GM03348 (cell line): ENCODE results near the gene ZNF668.

ENCODE experiments used
- DNase-seq: peaks from one replicate; pipeline ENCODE4 v3.0.0; 2012; ENCODE audit warnings: low spot score

Gene ZNF668

GRCh38 chr16:31073970-31074813 is at the start of gene ZNF668, which contains the start of gene ZNF646:
TSS of gene ZNF668 (minus strand) at chr16:31074240. CDS start at chr16:31064459, 9,781 bp downstream.
TSS of gene ZNF646 (plus strand) at chr16:31074422. CDS start at chr16:31076325, 1,903 bp downstream.
- peak; percentile 95 for DNase-seq

DNA sequence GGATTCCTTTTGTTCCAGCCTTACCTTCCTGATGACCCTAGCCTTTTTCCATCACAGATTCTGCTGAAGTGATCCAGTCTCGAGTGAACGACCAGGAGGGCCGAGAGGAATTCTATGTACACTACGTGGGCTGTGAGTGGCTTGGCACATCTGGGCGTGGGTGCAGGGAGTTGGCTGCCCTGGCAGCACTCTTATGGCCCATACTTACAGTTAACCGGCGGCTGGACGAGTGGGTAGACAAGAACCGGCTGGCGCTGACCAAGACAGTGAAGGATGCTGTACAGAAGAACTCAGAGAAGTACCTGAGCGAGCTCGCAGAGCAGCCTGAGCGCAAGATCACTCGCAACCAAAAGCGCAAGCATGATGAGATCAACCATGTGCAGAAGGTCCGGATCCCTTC is 46.1 kb upstream of the ZNF668 start:
- DNase-seq = no peak

GRCh38 chr16:31118223-31119155 is 44.4 kb upstream of the ZNF668 start:
- DNase-seq = peak; percentile 50

DNA sequence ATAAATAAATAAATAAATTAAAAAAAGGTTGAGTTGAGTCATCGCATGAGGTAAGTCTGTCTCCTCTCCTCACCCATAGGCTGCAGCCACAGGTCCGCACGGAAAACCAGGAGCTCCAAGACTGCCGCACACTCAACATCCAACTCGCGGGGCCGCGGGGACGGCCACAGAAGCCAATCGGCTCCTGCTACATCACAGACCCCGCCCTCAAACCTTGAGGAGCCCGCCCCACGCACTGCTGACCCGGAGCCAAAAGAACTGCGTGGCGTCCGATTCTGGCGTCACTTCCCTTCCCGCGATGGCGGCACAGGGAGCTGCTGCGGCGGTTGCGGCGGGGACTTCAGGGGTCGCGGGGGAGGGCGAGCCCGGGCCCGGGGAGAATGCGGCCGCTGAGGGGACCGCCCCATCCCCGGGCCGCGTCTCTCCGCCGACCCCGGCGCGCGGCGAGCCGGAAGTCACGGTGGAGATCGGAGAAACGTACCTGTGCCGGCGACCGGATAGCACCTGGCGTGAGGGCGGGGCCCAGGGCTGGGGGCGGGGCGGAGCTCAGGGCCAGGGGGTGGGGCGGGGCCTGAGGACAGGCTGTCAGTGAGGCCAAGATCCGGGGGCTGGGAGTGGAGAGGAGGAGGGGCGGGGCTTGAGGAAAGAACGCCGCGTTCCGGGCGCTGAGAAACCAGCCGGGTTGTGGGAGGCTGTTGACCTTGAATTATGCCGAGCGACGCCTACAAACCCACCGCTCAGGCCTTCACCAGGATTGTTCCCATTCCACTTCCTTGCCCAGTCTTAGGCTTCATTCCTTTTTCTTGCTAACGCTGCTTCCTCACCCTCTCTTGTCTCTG is 43.6 kb upstream of the ZNF668 start, which contains the start of gene KAT8:
Gene KAT8 (plus strand): TSS at position 281 of the 839 bp plus-strand sequence. CDS start 18 bp downstream, at position 299.
- DNase-seq = peak; percentile 97

- no peak for DNase-seq
Observed at GRCh38 chr16:31114468-31114867, 40.4 kb upstream of the ZNF668 start.

- DNase-seq = no peak
Observed at GRCh38 chr16:31113121-31114120, 39.4 kb upstream of the ZNF668 start.

- DNase-seq = no peak
Observed at GRCh38 chr16:31112711-31113110, 38.7 kb upstream of the ZNF668 start.

GRCh38 chr16:31111881-31112466 is 37.9 kb upstream of the ZNF668 start:
- DNase-seq = no peak

DNA sequence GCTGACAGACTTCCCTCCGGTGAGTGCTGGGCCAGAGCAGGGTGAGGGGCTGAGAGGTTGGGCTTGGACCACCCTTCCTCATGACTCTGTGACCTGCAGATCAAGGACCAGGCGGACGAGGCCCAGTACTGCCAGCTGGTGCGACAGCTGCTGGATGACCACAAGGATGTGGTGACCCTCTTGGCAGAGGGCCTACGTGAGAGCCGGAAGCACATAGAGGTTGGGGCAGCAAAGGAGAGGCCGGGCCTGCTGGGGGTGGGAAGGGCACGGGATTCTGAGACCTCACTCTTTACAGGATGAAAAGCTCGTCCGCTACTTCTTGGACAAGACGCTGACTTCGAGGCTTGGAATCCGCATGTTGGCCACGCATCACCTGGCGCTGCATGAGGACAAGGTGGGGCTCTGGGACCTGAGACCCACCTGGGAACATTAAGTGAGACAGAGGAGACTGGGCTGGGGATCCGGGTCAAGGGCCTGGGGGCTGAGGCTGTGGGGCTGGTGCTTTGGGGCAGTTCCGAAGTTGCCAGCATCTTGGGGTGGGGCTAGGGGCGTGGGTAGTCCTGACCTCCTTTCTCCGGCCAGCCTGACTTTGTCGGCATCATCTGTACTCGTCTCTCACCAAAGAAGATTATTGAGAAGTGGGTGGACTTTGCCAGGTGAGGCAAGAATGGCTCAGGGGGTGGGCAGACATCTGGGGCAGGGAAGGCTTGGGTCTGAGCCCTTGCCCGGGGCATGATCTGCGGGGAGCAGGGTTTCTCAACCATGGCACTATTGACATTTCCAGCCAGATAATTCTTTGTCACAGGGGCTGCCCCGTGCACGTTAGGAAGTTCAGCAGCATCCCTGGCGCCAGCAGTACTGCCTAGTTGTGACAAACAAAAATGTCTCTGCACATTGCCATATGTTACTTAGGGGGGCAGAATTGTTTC is 36.3 kb upstream of the ZNF668 start:
- no peak for DNase-seq

- DNase-seq = no peak
Observed at GRCh38 chr16:31109622-31110021, 35.6 kb upstream of the ZNF668 start.

DNA sequence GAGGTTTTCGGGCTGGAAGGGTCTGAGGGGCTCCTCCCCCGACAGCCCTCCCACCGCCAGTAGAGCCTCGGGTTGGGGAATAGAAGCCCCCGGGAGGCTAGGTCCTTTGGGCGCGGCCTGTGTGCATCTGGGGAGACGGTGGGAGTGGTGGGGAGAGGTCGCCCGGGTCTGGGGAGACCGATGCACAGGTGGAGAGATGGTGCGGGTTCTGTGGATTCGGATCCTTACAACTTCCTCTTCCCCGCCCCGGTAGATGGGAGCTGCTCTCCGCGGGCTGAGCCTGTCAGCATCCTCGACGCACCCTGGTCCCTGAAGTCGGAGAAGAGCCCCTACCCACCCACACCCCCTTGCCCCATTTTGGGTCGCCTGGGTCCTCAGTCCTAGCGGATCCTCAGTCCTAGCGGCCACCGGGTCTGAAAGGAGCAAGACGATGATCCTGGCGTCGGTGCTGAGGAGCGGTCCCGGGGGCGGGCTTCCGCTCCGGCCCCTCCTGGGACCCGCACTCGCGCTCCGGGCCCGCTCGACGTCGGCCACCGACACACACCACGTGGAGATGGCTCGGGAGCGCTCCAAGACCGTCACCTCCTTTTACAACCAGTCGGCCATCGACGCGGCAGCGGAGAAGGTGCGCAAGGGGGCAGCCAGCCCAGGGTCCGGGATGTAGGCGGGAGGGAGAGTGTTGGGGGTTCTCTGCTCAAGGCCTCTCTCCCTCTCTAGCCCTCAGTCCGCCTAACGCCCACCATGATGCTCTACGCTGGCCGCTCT is 34.9 kb upstream of the ZNF668 start:
- DNase-seq = no peak

GRCh38 chr16:31108035-31108793 is 34.2 kb upstream of the ZNF668 start, which contains the start of gene BCKDK:
TSS of gene BCKDK (plus strand) at chr16:31108386. CDS start at chr16:31109224, 838 bp downstream.
- peak; percentile 95 for DNase-seq

DNA sequence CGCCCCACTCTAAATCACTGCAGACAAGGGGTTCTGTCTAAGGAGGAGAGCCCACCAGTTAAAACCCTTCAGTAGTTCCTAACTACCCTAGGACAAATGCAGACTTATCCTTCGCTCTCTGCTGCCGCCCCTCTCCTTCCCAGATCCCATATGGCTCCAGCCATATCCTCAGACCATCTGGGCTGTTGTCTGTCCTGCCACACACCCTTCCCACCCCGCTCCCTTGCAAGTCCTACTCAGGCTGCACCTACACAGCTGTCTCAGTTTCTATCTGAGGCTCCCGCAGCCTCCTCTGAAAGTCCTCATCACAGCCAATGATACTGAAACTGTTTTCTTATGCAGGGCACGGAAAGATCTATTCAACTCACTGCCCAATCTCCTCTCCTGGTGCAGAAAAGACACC is 33.4 kb upstream of the ZNF668 start:
- no peak for DNase-seq

DNA sequence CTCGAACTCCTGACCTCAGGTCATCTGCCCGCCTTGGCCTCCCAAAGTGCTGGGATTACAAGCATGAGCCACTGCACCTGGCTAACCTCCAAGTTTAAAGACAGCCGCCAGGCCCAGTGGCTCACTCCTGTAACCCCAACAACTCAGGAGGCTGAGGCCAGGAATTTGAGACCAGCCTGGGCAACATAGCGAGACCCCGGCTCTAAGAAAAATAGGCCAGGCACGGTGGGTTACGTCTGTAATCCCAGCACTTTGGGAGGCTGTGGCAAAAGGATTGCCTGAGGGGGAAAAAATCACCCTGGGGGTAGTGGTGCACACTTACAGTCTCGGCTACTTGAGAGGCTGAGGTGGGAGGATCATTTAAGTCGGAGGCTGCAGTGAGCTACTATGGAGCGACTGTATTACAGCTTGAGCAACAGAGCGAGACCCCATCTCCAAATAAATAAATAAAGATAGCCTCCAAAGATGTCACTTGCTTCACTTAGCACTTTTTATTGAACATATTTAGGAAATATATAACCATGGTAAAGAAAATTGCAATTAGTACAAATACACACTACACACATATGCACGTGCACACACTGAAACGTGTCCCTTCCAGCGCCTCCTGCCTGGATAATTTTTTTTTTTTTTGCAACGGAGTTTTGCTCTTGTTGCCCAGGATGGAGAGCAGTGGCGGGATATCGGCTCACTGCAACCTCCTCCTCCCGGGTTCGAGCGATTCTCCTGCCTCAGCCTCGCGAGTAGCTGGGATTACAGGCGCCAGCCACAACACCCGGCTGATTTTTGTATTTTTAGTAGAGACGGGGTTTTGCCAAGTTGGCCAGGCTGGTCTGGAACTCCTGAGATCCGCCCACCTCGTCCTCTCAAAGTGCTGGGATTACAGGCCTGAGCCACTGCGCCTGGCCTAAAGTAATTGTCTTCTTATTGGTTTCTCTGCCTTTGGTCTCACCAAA is 32.7 kb upstream of the ZNF668 start:
- no peak for DNase-seq

DNA sequence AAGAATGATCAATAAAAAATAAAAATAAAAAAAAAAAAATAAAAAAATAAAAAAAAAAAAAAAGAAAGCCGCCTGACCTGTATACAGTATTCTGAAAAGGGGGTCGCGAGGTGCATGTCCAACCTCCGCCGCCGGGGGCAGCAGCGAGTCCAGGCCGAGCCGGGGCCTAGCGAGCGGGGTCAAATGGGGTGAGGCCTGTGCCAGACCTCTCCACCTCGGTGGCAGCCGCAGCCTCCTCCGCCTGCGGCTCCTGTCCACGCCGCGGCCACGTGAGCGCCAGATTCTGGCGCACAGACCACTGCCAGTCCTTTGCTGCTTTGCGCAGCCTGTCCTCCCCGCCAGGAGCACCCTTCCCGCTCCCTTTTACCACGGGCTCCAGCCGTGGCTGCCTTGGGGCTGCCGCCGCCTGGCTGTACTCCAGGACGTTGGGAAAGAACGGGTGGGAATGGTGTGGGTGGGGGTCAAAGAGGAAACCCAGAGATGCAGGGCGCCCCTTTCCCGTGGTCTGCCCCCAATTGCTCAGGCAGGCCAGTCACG is 31.7 kb upstream of the ZNF668 start:
- peak; percentile 89 for DNase-seq
